Astrocyte of the hippocampus (primary cell): ENCODE data around the gene FGD3.

Experiments used
- DNase-seq: peaks from one replicate; pipeline ENCODE4 v3.0.0; 2011; ENCODE audit warnings: low read depth, low spot score

Gene FGD3

DNA sequence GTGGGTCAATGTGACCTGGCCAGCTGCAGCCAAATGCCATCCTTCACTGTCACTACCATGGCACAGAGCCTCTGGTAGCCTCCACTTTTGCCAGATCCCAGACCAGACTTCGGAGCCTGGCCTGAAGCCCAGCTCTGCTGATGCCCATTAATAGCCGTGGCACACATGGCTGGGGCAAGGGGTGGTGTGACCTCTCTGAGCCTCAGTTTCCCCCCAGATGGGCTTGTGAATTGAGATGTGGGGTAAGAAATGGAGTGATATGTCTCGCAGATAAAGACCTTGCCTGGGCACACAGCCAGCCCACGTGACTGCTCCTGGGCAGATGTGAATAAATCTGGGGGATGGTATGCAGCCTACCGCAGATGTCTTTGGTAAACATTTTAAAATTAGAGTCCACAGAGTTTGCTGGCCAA lies 125.1 kb downstream of the FGD3 start:
- DNase-seq = peak; percentile 56

DNA sequence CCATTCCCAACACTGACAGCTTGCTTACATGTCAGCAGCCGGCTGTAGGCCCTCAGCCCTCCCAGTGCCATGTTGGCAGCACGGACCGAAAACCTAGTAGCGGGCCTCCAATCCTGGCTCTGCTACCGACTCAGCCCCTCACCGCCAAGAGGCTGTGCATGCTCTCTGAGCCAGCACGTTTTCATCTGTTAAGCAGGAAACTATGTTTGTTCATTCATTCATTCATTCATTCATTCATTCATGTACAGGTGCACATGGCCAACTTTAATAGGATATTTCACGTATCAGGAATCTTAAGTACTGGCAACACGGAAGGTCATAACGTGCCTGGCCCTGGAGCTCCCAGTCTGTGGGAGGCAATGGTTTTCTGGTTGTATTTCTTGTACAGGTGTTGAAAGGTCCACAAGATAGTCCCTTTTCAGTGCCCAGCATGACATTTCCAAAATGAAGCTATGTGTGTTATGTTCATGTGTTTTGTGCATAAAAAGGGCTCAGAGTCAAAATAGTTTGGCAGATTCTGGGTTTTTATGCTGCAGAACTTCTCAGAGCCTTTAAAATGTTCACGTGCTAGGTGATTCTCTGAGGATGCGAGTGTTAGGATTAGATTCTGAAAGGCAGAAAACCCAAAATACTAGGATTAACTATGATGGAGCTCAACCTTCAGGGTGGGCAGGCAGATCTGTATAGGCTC lies 128.9 kb downstream of the FGD3 start:
- no peak for DNase-seq

DNA sequence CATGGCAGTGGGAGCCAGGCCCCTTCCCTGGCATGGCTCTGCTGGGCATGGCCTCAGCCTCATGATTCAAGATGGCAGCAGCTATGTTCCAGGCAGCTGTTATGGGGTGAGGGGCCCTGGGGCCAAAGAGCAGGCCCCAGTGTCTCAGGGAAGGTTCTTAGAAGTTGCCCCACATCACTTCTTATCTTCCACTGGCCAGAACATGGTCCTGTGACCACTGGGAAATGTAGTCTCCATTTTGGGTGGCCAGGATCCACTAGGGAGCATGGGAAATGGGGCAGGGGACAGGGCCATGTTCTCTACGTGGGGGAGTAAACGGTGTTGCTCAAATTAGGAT lies 129.4 kb downstream of the FGD3 start:
- DNase-seq = no peak

DNA sequence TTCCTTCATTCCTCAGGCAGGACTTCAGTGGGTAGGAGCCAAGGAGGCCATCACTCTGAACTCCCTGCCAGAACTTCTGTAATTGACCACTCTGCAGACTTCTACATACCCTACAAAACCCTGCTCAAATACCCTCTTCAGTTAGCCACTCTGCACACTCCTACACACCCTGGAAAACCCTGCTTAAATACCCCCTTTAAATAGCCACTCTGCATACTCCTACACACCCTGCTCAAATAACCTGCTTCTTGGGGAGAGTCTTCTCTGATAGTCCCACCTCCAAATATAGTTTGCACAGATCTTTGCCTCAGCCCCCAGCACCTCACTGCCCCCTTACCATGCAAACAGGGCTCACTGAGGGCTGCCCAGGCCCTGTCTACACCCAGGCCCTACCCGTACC lies 130.0 kb downstream of the FGD3 start:
- no peak for DNase-seq

DNA sequence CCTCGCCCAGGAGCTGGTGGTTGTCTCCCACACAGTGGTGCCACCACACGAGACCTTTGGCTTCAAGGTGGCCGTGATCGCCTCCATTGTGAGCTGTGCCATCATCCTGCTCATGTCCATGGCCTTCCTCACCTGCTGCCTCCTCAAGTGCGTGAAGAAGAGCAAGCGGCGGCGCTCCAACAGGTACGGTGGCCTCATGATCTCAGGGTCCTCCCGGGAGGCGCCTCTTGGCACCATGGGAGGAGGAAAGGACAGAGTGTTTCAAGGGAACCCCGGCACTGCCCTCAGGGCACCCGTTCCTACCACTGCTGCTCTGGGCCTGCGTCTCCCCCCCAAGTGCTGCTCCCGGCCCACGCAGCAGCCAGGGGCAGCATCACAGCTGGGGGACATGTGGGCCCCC lies 130.5 kb downstream of the FGD3 start:
- DNase-seq = no peak

DNA sequence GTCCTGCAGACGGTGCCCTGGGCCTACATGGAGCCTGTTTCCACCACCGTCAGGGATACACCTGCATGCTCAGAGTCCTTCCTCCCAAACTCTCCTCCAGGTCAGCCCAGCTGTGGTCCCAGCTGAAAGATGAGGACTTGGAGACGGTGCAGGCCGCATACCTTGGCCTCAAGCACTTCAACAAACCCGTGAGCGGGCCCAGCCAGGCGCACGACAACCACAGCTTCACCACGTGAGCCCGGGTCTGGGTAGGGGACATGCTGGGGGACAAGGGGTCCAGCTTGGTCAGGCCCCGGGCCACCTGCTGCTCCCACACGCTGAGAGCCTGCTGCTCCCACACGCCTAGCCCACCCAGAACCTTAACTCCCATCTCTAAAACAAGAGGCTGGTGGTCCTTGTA lies 132.0 kb downstream of the FGD3 start:
- no peak for DNase-seq

DNA sequence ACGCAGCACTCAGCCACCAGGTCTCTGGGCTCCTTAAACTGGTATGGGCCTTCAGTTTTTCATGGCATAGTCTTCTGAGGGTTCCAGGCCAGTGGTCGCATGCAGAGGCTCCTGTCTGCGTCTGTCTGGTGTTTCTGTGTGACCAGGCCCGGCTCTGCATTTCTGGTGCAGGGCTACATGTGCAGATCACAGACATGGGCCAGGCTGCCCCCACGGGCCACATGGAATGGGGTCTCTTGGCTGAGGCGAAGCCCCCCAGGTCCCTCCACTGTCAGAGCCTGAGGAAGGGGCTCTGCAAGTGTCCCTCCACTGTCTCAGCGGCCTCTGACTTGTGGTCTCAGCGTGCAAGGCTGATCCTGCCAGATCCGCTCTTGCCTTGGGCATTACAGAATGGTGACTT lies 133.1 kb downstream of the FGD3 start:
- no peak for DNase-seq

DNA sequence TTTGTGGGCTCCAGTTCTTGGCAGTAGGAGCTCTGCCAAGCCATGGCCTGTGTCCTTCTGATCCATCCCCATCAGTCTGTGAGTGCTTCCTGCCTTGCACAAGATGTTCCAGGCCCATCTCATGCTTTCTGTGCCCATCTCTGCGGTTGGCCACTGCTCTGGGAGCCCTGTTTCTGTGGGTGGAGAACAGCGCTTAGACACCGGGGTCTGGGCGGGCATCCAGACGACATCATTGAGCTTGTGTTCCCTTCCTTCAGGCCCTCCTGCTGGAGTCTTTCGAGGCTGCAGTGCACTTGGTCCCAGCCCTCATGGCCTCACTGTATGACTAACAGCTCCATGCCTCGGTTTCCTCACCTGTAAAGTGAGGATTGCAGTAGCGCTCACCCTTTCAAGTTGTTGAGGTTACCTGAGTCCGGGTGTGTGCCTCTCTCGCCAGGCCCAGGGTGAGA lies 133.8 kb downstream of the FGD3 start:
- DNase-seq = no peak

DNA sequence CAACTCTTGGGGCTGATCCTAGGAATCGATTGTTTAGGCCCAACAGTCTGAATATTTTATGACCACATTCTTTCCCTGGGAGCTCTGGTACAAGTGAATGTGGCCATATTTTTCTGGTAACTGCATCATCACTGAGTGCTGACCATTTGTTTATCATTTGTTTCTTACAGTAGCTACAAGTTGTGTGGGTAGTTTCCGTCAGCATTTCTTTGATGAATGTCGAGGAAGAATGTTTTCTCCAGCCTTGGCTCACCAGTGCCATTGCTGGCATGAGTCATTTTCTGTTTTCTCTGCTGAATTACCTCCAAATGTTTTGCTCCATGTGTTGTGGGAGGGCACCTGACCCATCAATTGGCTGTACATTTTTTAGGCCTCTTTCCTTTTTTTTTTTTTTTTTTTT lies 134.6 kb downstream of the FGD3 start:
- peak; percentile 89 for DNase-seq

DNA sequence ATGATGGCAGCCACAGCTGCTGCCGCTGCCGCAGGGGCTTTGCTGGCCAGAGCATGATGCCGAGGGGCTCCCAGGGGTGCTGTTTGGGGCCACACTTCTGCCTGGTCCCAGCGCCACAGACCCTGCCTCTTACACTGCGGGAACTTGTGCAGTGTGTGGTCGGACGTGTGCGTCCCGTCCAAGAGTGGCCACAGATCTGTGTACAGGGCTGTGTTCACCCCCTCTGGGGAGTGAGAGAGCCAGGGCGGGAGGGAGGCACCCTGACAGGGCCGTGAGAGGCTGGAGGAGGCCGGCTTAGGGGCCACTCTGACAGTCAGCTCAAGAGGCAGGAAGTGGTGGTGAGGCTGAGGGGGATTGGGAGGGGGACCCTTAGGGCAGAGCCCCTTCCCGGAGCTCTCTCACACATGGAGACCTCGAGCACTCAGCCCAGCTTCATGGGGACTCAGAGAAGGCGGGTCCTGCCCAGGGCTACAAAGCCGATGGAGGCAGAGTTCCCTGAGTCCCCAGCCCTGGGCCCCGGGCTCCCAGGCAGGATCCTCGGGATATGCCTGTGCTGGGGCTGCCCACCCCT lies 135.6 kb downstream of the FGD3 start:
- no peak for DNase-seq

DNA sequence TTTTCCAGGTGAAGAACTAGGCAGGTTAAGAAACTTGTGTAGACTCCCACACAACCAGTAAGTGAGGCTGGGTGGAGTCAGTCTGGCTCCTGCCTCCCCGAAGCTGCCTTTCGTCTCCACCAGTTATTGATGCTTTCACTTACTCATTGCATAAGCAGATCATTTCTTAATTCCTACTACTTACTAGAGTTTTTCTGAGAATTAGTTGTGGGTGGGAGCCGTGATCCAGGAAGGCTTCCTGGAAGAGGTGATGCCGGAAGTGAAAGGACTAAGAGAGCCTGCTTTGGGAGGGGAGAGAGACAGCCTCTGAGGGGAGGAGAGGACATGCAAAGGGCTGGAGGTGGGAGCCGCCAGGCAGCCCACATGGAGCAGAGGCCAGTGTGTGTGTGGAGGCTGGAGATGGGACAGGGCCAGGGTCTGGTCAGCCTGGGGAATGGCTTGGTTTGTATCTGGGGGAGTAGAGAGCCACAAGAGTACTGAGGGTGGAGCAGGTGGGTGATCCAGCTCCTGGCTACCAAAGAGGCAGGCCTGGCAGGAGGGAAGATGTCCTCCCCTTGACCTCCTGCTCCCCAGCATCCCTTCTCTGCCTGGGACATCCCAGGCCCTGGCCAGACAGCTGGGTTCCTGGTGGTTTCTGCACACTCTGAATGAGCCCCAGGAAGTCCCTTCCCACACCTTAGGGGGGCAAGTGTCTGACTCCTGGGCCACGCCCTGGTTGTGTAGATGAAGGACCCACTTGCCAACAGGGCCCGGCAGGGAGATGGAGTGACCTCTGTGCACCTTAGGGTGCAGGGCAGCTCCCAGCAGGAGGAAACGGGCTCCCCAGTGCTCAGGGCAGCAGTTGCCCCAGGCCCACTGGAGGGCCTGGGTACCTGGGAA lies 136.5 kb downstream of the FGD3 start:
- DNase-seq = no peak

DNA sequence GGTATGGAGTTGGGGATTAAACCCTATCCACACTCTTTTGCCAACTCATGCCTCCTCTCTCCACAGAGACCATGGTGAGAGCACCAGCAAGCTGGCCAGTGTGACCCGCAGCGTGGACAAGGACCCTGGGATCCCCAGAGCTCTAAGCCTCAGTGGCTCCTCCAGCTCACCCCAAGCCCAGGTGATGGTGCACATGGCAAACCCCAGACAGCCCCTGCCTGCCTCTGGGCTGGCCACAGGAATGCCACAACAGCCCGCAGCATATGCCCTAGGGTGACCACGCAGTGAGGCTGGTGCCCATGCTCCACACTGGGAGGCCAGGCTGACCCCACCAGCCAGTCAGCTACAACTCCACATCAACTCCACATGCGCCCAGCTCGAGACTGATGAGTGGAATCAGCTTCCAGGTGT lies 137.2 kb downstream of the FGD3 start:
- DNase-seq = no peak

DNA sequence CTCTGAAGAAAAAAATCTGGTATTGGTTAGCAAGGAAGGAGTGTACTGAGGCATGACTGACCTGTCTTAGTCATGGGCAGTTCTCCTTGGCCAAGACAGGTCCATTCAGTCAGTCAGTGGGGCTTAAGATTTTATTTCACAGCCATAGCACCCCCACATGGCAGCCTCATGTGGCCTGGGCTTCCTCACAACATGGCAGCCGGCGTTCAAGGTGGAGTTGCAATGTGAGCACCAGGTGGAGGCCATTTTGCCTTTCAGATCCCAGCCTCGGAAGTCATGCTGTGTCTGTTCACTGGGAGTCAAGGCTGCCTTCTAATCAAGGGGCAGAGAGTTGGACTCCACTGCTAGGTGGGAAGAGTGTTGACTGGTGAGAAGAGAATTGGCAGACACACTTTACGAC lies 138.4 kb downstream of the FGD3 start:
- DNase-seq = no peak
